Stimulated activated CD4-positive, alpha-beta T cell treated with anti-CD3 and anti-CD28 coated beads, Interleukin-1b, Interleukin-23, amount 100 ng/mL, for 48 hours (primary cell): ENCODE data around the gene SPATA2.

Source experiments
- DNase-seq: peaks from one replicate; pipeline ENCODE4 v3.0.0-alpha.2; 2020

The SPATA2 gene

DNA sequence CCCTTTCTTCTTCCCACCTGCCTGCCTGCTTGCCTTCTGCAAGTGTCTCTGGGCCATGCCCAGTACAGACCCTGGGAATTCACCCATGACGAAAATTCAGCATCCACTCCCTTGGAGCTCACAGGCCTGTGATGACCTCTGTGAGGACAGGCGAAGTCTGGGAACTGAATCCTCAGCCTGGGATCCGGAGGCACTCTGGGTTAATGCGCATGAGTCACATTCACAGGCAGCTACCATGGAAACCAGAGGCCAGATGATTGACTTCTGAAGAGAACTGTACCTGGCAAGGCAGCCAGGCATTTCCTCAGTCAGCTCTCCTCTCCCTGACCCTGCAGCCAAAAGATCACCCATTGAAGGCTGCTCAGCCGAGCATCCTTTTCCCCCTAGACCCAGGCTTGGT, 61.7 kb downstream of the SPATA2 start:
- no peak for DNase-seq
